HepG2 (cell line): ENCODE results near the gene ZNF680. TPM values are rescaled to one million over a fixed set of nuclear protein-coding genes. Genes with fewer than 3 reads are reported as not detected.

Source experiments
- ATAC-seq: fragments of 200-7000 bp; cut with Tn5 transposase; 3 replicates; pipeline ENCODE4 v1.9.1; 2020; ENCODE audit warnings: mild to moderate bottlenecking, moderate library complexity
- BruUV-seq: library from RNA; stranded (reverse); fragments of 400-500 nt; replicated peaks from 2 replicates; lab custom pipeline; 2021; lab: Mats Ljungman, UMichigan
- CTCF ChIA-PET: fragments of 300-600 bp; formaldehyde crosslinking; extraction: SDS; loops from one replicate; lab custom pipeline; 2021; ENCODE audit warnings: low total read pairs, inconsistent platforms, low intra/inter-chr PET ratio; lab: Yijun Ruan, JAX
- POLR2A ChIA-PET: fragments of 350-600 bp; sonication (Branson Sonifier 250); formaldehyde crosslinking; loops from one replicate; lab custom pipeline; 2020; ENCODE audit warnings: antibody characterized with exemption, inconsistent platforms; lab: Yijun Ruan, JAX
- DNase-seq: peaks from one replicate; pipeline ENCODE4 v3.0.0-alpha.2; 2015; ENCODE audit warnings: low spot score
- FAIRE-seq: peaks from 3 replicates; lab custom pipeline; 2011; peaks lifted over from hg19 to GRCh38; lab: Jason Lieb, UNC
- H2AFZ ChIP-seq: one replicate; pipeline ENCODE4 v1.6.1; 2011; ENCODE audit warnings: low read length, inconsistent platforms
- H3K27ac ChIP-seq: fragments of 300-600 bp; 3 replicates; pipeline ENCODE4 v1.8.0; 2011; ENCODE audit warnings: mixed run types, mild to moderate bottlenecking, mixed read lengths, low read length, inconsistent platforms; ENCODE audit not compliant: insufficient read depth; ENCODE audit errors: extremely low read length
- H3K27me3 ChIP-seq, 2 experiments: fragments of 200-600 bp in 1 of 2; 2 replicates in 1 of 2; 3 replicates in 1 of 2; pipeline versions ENCODE4 v1.6.0 to v1.8.0; 2011; ENCODE audit warnings: low read length in 2 of 2, mild to moderate bottlenecking in 2 of 2, moderate library complexity in 2 of 2, inconsistent platforms in 1 of 2; ENCODE audit not compliant: insufficient read depth in 2 of 2, control insufficient read depth in 1 of 2
- H3K36me3 ChIP-seq, 2 experiments: fragments of 200-600 bp in 1 of 2; replicated peaks in 1 of 2; 2 replicates in 1 of 2; 3 replicates in 1 of 2; pipeline versions ENCODE4 v1.5.1 to v1.8.0; 2011; ENCODE audit warnings: low read length in 2 of 2, inconsistent platforms in 1 of 2; ENCODE audit not compliant: insufficient read depth in 2 of 2, control insufficient read depth in 1 of 2
- H3K4me1 ChIP-seq: 2 replicates; pipeline ENCODE4 v1.5.1; 2012; ENCODE audit warnings: low read length, inconsistent platforms; ENCODE audit not compliant: insufficient read depth
- H3K4me2 ChIP-seq: 2 replicates; pipeline ENCODE4 v1.6.0; 2011; ENCODE audit warnings: low read depth, low read length, inconsistent platforms
- H3K4me3 ChIP-seq, 3 experiments: fragments of 200-600 bp in 1 of 3; sonication (generic), shearing (Covaris generic) in 1 of 3; replicated peaks in 1 of 3; 2 replicates each; pipeline ENCODE4 v1.5.1; 2011 to 2016; ENCODE audit warnings: low read length in 3 of 3, inconsistent platforms in 2 of 3, low read depth in 2 of 3, mild to moderate bottlenecking in 2 of 3, control low read depth in 1 of 3, mixed read lengths in 1 of 3; ENCODE audit not compliant: insufficient read depth in 1 of 3
- H3K79me2 ChIP-seq: one replicate; pipeline ENCODE4 v1.6.1; 2011; ENCODE audit warnings: low read length, inconsistent platforms; ENCODE audit not compliant: insufficient read depth
- H3K9ac ChIP-seq: 2 replicates; pipeline ENCODE4 v1.6.0; 2011; ENCODE audit warnings: mild to moderate bottlenecking, low read depth, low read length, inconsistent platforms; ENCODE audit not compliant: insufficient read depth
- H3K9me3 ChIP-seq: 2 replicates; pipeline ENCODE4 v1.5.1; 2012; ENCODE audit warnings: mild to moderate bottlenecking, low read length
- H4K20me1 ChIP-seq: 2 replicates; pipeline ENCODE4 v1.6.0; 2011; ENCODE audit warnings: inconsistent platforms, mild to moderate bottlenecking, low read length, moderate library complexity; ENCODE audit not compliant: insufficient read depth
- ATRX ChIP-seq: sonication (generic); formaldehyde crosslinking; IDR thresholded peaks from 2 replicates; pipeline ENCODE4 v1.4.0; 2020; ENCODE audit warnings: missing genetic modification reagents, borderline replicate concordance
- DPF2 ChIP-seq: sonication (generic); formaldehyde crosslinking; IDR thresholded peaks from 2 replicates; pipeline ENCODE4 v1.4.0; 2020; ENCODE audit warnings: mild to moderate bottlenecking, low read depth, missing genetic modification reagents, borderline replicate concordance
- FOSL1 ChIP-seq: sonication (generic); formaldehyde crosslinking; IDR thresholded peaks from 2 replicates; pipeline ENCODE4 v1.9.0; 2021; ENCODE audit warnings: missing genetic modification reagents, borderline replicate concordance
- GATA4 ChIP-seq: sonication (generic); IDR thresholded peaks from 2 replicates; pipeline ENCODE4 v1.6.1; 2016; ENCODE audit warnings: antibody characterized with exemption, low read depth, borderline replicate concordance
- KDM3A ChIP-seq: IDR thresholded peaks from 2 replicates; pipeline ENCODE4 v1.6.1; 2018; ENCODE audit warnings: low read depth, missing compliant biosample characterization
- MEF2D ChIP-seq: sonication (generic); formaldehyde crosslinking; IDR thresholded peaks from 2 replicates; pipeline ENCODE4 v1.5.1; 2020; ENCODE audit warnings: mild to moderate bottlenecking, missing genetic modification reagents
- MIXL1 ChIP-seq: IDR thresholded peaks from 2 replicates; pipeline ENCODE4 v1.6.1; 2016
- PCBP1 ChIP-seq: fragments of 200-400 bp; formaldehyde crosslinking; IDR thresholded peaks from 2 replicates; pipeline ENCODE4 v1.6.1; 2017; ENCODE audit warnings: mild to moderate bottlenecking, low read depth, low read length, borderline replicate concordance
- SMAD3 ChIP-seq: sonication (generic); formaldehyde crosslinking; IDR thresholded peaks from 2 replicates; pipeline ENCODE4 v1.4.0; 2020; ENCODE audit warnings: missing genetic modification reagents
- U2AF1 ChIP-seq: fragments of 200-400 bp; formaldehyde crosslinking; optimal IDR thresholded peaks from 2 replicates; pipeline ENCODE3; 2017; ENCODE audit warnings: mild to moderate bottlenecking, low read depth, low read length
- ZNF20 ChIP-seq: sonication (generic); formaldehyde crosslinking; IDR thresholded peaks from 2 replicates; pipeline ENCODE4 v1.4.0; 2020; ENCODE audit warnings: mild to moderate bottlenecking, moderate library complexity, missing genetic modification reagents
- ZNF431 ChIP-seq: sonication (generic); formaldehyde crosslinking; IDR thresholded peaks from 2 replicates; pipeline ENCODE4 v1.9.0; 2022; ENCODE audit warnings: missing genetic modification reagents, low read depth, mild to moderate bottlenecking, borderline replicate concordance
- WGBS: methylation state at CpG from one replicate; pipeline ENCODE4 v1.1.6; 2017; ENCODE audit warnings: low lambda C conversion rate; 5-methylcytosine and 5-hydroxymethylcytosine counted together
- in situ Hi-C: cut with HindIII; loops from 2 replicates; pipeline ENCODE4 v1.10.0; 2017; ENCODE audit warnings: low pct_unique_long_range_greater_than_20kb; ENCODE audit not compliant: extremely low pct_ligation_motif_present
- intact Hi-C: fragments of 100-400 bp; cut with micrococcal nuclease; formaldehyde crosslinking; loops from one replicate; pipeline ENCODE4 v1.10.0; 2022; ENCODE audit not compliant: unreplicated experiment
- polyA plus RNA-seq, 8 experiments: library from polyadenylated mRNA; depleted of rRNA in 3 of 8; stranded (reverse) in 7 of 8; unstranded in 1 of 8; fragments of >200 nt; fragmentation: Illumina TruSeq in 4 of 8; extraction: Trizol in 4 of 8; gene quantifications; 2 replicates each; pipeline versions ENCODE4 v1.2.1 to v1.2.3, GENCODE V29; 2011 to 2016; ENCODE audit warnings: low read depth in 4 of 8, missing spikeins in 1 of 8, mixed read lengths in 1 of 8; ENCODE audit not compliant: insufficient read depth in 1 of 8
- total RNA-seq, 5 experiments: library from RNA; depleted of rRNA; stranded (reverse); fragments of >200 nt; fragmentation: Illumina TruSeq; extraction: Trizol; gene quantifications; 2 replicates each; pipeline ENCODE4 v1.2.3, GENCODE V29; 2016; ENCODE audit warnings: low read depth in 1 of 5

Gene ZNF680
- total and polyA plus RNA-seq, 2 of the 13 experiments (the other 11 are each of a cell fraction or from before 2014, with no cell fraction given) = 2.1 to 12.4 TPM

- FAIRE-seq = no peak
- H3K4me3 ChIP-seq = peak overlapping the region; percentile 86 to 99 (median 98)
- no peaks in the 10 kb centered on the region for H4K20me1 ChIP-seq
- H3K9me3 ChIP-seq = no peaks in the 10 kb centered on the region
- H2AFZ ChIP-seq = no peak overlapping the region
- intact Hi-C loops = loop anchor here (5.0 kb wide), 1 partner anchor 105 kb away; the partner anchor contains the start of gene ZNF107
- peaks cover 16% of the 10 kb centered on the region for H3K79me2 ChIP-seq
- no peaks in the 10 kb centered on the region for H3K27me3 ChIP-seq
- in situ Hi-C loops = no loop called here
- TF ChIP-seq MEF2D (CRISPR knock-in tag) (no peak), GATA4 (no peak), ZNF431 (no peak), ZNF20 (CRISPR knock-in tag) (no peak), U2AF1 (no peak), SMAD3 (CRISPR knock-in tag) (no peak), PCBP1 (no peak), KDM3A (CRISPR knock-in tag) (no peak), DPF2 (CRISPR knock-in tag) (no peak), ATRX (CRISPR knock-in tag) (no peak), MIXL1 (CRISPR knock-in tag) (no peak), FOSL1 (CRISPR knock-in tag) (no peak)
- ChIA-PET POLR2A (interaction anchor here (2.1 kb wide), 1 partner anchor 104 kb away, joined by 7 read pairs; the partner anchor contains the start of gene ZNF107), CTCF (no interaction called here)
- BruUV-seq = no TSS peak
- H3K4me1 ChIP-seq = peaks cover 46% of the 10 kb centered on the region
- no peak for ATAC-seq
- H3K9ac ChIP-seq = peak overlapping the region; percentile 86
- no peak for DNase-seq
- WGBS = 2% methylated on average over 4 of the region's 4 CpGs
- peak overlapping the region; percentile 92 for H3K27ac ChIP-seq
- peak overlapping the region; percentile 67 for H3K4me2 ChIP-seq
- H3K36me3 ChIP-seq = no peaks in the 10 kb centered on the region; a peak in 1 of 5 replicates
These were observed 630 bp downstream of the ZNF680 start for GRCh38 chr7:64562256-64562625.
